NCI-H1436 treated with DMSO at 0.1 percent for 48 hours (cell line): ENCODE data around the gene APBB3.

ENCODE experiments used
- DNase-seq: peaks from one replicate; lab custom pipeline; 2025; lab: John Stamatoyannopoulos, UW

The APBB3 gene

DNA sequence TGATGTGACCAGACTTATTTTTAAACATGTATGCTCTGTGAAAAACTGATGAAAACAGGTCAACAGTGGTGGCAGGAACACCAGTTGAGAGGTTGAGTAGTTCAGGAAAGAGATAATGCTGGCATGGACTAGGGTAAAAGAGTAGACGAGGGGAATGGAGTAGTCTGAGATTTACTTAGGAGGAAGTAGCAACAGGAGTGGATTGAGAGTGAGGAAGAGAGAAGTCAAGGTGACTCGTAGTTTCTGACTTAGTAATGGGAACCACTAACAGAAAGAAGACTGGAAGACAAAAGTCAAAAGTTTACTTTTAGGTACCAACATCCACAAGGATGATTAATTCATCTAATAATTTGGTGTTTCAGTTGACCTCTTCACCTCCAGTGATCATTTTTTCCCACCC lies 10.7 kb downstream of the APBB3 start:
- no peak for DNase-seq

DNA sequence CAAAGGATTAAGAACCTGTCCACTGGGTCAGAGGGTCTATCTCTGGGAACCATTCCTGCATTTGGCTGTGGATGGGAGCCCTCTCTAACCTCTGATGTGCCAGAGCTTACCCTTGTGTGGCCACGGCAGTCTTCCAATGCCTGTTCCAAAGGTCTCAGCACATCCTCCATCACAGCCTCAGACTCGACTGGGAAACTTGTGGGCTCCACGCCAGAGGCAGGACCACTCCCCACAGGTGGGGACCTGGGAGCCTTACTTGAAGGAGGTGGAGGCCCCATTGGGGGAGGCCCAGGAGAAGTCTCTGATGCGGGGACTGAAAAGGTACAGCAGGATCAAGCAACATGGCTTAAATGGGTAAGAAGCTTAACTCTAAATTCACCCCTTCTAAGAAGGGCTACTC lies 12.5 kb downstream of the APBB3 start:
- no peak for DNase-seq

- no peak for DNase-seq
Observed at GRCh38 chr5:140550147-140551079, 14.0 kb downstream of the APBB3 start.

GRCh38 chr5:140549237-140550144 lies 14.9 kb downstream of the APBB3 start:
- no peak for DNase-seq

- no peak for DNase-seq
Observed at GRCh38 chr5:140548791-140549190, 15.6 kb downstream of the APBB3 start.

- DNase-seq = no peak
Observed at GRCh38 chr5:140548300-140548688, 16.1 kb downstream of the APBB3 start.

GRCh38 chr5:140547508-140548299 lies 16.7 kb downstream of the APBB3 start, which contains the start of gene EIF4EBP3:
Gene EIF4EBP3, plus strand, starts transcription at chr5:140547662. Its CDS starts 76 bp downstream, at chr5:140547738.
- DNase-seq = no peak

DNA sequence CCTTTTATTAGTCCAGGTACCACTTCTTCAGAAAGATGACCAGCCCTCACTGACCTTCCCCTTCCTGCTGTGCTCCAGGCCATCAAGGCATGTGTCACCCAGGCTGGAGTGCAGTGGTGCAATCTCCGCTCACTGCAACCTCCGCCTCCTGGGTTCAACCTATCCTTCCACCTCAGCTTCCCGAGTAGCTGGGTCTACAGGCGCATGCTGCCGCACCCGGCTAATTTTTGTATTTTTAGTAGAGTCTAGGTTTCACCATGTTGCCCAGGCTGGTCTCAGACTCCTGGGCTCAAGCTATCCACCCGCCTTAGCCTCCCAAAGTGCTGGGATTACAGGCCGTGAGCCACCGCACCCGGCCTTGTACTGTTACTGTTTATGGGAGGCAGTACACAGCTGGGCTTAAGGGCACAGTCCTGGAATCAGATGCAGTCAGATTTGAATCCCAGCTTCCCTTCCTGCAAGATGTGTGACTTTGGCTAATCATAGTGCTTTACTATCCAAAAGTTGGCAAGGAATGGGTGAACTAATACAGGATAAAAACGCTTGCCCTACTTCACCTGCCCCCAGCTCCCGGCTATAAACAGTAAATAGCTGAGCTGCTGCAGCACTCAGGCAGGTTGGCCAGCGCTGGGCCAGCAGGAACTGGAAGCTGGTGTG lies 17.4 kb downstream of the APBB3 start:
- DNase-seq = no peak

DNA sequence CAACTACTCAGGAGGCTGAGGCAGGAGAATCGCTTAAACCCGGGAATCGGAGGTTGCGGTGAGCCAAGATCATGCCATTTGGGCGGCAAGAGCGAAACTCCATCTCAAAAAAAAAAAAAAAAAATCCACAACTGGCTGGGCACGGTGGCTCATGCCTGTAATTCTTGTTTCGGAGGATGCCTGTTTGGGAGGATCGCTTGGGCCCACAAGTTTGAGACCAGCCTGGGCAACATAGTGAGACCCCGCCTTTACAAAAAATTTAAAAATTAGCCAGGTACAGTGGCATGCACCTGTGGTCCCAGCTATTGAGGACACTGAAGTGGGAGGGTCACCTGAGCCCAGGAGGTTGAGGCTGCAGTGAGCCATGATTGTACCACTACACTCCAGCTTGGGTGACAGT lies 18.8 kb downstream of the APBB3 start:
- DNase-seq = no peak

GRCh38 chr5:140544986-140545385 lies 19.4 kb downstream of the APBB3 start:
- no peak for DNase-seq

DNA sequence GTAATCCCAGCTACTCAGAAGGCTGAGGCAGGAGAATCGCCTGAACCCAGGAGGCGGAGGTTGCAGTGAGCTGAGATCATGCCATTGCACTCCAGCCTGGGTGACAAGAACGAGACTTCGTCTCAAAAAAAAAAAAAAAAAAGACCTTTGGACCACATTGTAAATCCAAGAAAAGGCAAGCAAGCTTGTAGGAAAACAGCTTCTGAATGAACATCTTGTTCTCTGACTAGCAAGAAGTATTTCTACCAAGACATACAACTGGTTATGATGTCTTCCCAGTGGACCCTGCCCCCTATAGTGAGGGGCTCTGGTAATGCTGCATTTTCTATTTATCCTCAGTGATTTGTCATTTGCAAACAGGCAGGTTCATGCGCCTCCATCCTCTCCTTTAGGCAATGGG lies 21.4 kb downstream of the APBB3 start:
- no peak for DNase-seq

DNA sequence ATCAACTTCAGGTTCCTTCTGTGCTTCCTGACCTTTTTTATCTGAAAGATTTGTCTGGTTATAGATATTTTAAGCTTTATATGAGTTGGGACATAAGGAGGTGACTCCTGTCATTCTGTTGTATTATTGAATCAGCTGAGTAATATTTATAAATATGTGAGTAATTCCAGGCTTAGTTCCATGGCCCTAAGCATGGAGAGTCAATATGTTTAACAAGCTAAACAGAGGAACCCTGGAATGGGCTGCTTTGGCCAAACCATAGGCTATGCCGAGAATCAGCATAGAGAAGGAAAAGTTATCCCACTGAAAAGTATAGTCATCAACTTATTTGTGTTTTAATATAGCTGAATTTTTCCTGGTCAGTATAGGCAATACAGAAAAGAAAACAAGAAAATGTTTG lies 24.2 kb downstream of the APBB3 start:
- DNase-seq = no peak

DNA sequence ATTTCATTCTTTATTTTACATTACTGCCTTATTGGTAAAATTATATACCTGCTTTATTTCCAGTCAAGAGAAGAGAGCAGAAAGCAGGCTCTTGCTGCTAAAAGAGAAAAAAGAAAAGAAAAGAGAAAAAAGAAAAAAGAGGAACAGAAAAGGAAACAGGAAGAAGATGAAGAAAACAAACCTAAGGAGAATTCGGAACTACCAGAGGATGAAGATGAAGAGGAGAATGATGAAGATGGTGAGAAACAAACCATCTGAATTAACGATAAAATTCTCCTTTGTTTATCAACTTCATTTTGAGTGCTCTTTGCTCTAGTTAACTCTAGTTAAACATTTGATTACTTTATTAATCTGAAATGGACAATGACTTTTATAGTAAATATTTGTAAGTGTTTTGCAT lies 40.4 kb downstream of the APBB3 start:
- no peak for DNase-seq

DNA sequence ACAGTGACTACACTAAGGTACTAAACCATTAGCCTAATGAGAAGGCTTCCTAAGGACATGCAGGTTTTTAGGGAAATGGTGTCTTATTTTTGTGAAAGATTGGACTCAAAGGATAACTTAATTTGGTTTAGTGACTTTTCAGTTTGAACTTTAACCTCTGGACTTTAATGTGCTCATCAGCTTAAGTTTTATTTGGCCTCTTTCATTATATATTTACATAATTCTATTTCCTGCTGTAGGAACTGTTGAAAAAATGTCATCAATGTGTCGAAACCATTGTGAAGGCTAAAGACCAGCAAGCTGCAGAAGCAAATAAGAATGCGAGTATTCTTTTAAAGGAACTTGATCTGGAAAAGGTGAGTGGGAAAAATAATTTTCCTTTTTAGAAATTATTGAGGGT lies 51.3 kb downstream of the APBB3 start:
- no peak for DNase-seq

DNA sequence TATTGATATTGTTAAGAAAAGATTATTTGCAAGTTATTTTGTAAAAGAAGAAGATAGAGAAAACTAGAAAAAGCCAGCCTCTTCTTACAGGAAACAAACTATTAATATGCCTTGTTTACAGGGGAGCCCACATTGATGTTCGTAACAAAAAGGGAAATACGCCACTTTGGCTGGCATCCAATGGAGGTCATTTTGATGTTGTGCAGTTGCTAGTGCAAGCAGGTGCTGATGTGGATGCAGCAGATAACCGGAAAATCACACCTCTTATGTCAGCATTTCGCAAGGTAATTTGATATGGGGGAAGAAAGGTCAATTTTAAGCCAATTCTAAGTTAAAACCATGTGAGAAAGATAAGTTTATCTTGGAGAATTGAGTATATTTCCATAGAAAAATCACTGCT lies 54.5 kb downstream of the APBB3 start:
- DNase-seq = no peak
